Pancreas (tissue), 10 donors: ENCODE results near the gene PLK4. TPM values are rescaled to one million over a fixed set of nuclear protein-coding genes. Genes with fewer than 3 reads are reported as not detected.

Experiments used
- ATAC-seq, 4 donors: fragments of 200-7000 bp; cut with Tn5 transposase; one replicate each; pipeline versions ENCODE4 v1.8.0 to v1.9.1; 2020; ENCODE audit warnings: mild to moderate bottlenecking in 4 of 4, moderate library complexity in 4 of 4
- DNase-seq, 6 donors: peaks; one replicate each; pipeline ENCODE4 v3.0.0-alpha.2; 2020
- FAIRE-seq: peaks from 2 replicates; lab custom pipeline; 2012; peaks lifted over from hg19 to GRCh38; lab: Jason Lieb, UNC
- H3K27ac ChIP-seq, 4 donors: fragments of 200-600 bp; sonication (generic); 1 replicate in 3 of 4; 2 replicates in 1 of 4; pipeline versions ENCODE4 v1.5.0 to v1.8.0; 2020
- H3K27me3 ChIP-seq, 4 donors: fragments of 200-600 bp; one replicate each; pipeline ENCODE4 v1.8.0; 2021
- H3K36me3 ChIP-seq, 3 donors: fragments of 200-600 bp; sonication (generic) in 1 of 3; one replicate each; pipeline versions ENCODE4 v1.5.0 to v1.8.0; 2020 to 2021
- H3K4me1 ChIP-seq, 3 donors: fragments of 200-600 bp; one replicate each; pipeline ENCODE4 v1.8.0; 2021
- H3K4me3 ChIP-seq, 4 donors: fragments of 200-600 bp; sonication (generic) in 2 of 4; one replicate each; pipeline versions ENCODE4 v1.5.0 to v1.8.0; 2020 to 2021
- H3K9me3 ChIP-seq, 4 donors: fragments of 200-600 bp; one replicate each; pipeline ENCODE4 v1.8.0; 2021
- CTCF ChIP-seq, 4 donors: fragments of 200-600 bp; sonication (generic) in 3 of 4; IDR thresholded peaks; one replicate each; pipeline versions ENCODE4 v1.5.0 to v1.8.0; 2021; ENCODE audit warnings: antibody characterized with exemption in 4 of 4
- WGBS, 2 donors: extraction: QIAGEN DNeasy Blood & Tissue Kit; methylation state at CpG; one replicate each; pipeline ENCODE4 v1.1.7; 2013; 5-methylcytosine and 5-hydroxymethylcytosine counted together
- intact Hi-C, 3 donors: fragments of 100-400 bp; cut with DNase I; formaldehyde crosslinking; loops; one replicate each; pipeline versions ENCODE4 v1.11.1 to v1.14.2; 2022
- polyA plus RNA-seq, 2 donors: library from polyadenylated mRNA; stranded (reverse); fragments of 200-250 nt; gene quantifications; one replicate each; pipeline ENCODE4 v1.2.3, GENCODE V29; 2013
- total RNA-seq, 6 donors: library from RNA; stranded (reverse); fragmentation: NEBNext Ultra II Directional in 4 of 6; extraction: Animal tissue kit (Norgen Biotek cat#: 25700) in 4 of 6; gene quantifications; one replicate each; pipeline versions ENCODE4 v1.2.1 to v1.2.4, GENCODE V29; 2021 to 2023
- donor health status: healthy with polysubstance abuse.
- donor health status: DM: no; HTN: no; CAD: no; lungs with moderate emphysema.
- donor health status: DM: no; HTN: no; CAD: no.
- donor health status: control.
- donor health status: control.
- donor health status: Bipolar disorder and iron deficiency.
- donor health status: DM: yes; HTN: yes; CAD: no.
- donor health status: DM: no; HTN: no; CAD: no.
- donor health status: DM: no; HTN: no; CAD: no.
- donor health status: DM: yes; HTN: yes; CAD: no.

The PLK4 gene
- total and polyA plus RNA-seq, 8 donors, result 0.14 to 1.7 (median 0.56) TPM

- H3K9me3 ChIP-seq, result no peaks in the 10 kb centered on the region
- no peaks in the 10 kb centered on the region for H3K27me3 ChIP-seq
- ATAC-seq (peak in 2 of 4 donors; percentile 16 to 17), FAIRE-seq (no peak), DNase-seq (no peak)
- 75 to 81% methylated on average over 4 of the region's 4 CpGs for WGBS, 2 donors
- no peak for TF ChIP-seq CTCF (IDR thresholded peaks at IDR 0.05)
- intact Hi-C loops, result no loop called here
- no peaks in the 10 kb centered on the region for H3K4me1 ChIP-seq
- no peaks in the 10 kb centered on the region for H3K36me3 ChIP-seq
- peak overlapping the region in 1 of 4 donors; percentile 8 for H3K27ac ChIP-seq
- H3K4me3 ChIP-seq, result no peak overlapping the region
Observed at GRCh38 chr4:127856813-127857447, 23.8 kb upstream of the PLK4 start.

- intact Hi-C loops, result no loop called here
- no peak for ATAC-seq
- H3K36me3 ChIP-seq, result no peaks in the 10 kb centered on the region
- no peaks in the 10 kb centered on the region for H3K9me3 ChIP-seq
- no peaks in the 10 kb centered on the region for H3K27me3 ChIP-seq
- WGBS, 2 donors, result 71 to 79% methylated on average over 1 of the region's 1 CpG
- H3K4me1 ChIP-seq, result no peaks in the 10 kb centered on the region
- no peak for TF ChIP-seq CTCF (IDR thresholded peaks at IDR 0.05)
- DNase-seq, result no peak
- H3K27ac ChIP-seq, result no peak overlapping the region
- no peak for FAIRE-seq
- no peak overlapping the region for H3K4me3 ChIP-seq
Observed at GRCh38 chr4:127857641-127858040, 23.1 kb upstream of the PLK4 start.

- no peaks in the 10 kb centered on the region for H3K9me3 ChIP-seq
- ATAC-seq, result no peak
- no peak overlapping the region for H3K27ac ChIP-seq
- no peak for FAIRE-seq
- no peak for DNase-seq
- no peak for TF ChIP-seq CTCF (IDR thresholded peaks at IDR 0.05)
- H3K4me1 ChIP-seq, result no peaks in the 10 kb centered on the region
- WGBS, 2 donors, result 93 to 96% methylated on average over 2 of the region's 2 CpGs
- no peaks in the 10 kb centered on the region for H3K36me3 ChIP-seq
- H3K4me3 ChIP-seq, result no peak overlapping the region
- H3K27me3 ChIP-seq, result no peaks in the 10 kb centered on the region
- intact Hi-C loops, result no loop called here
Observed at GRCh38 chr4:127868196-127868595, 12.5 kb upstream of the PLK4 start.

GRCh38 chr4:127870281-127870680, 10.4 kb upstream of the PLK4 start:
- Histone ChIP-seq H3K36me3 (no peaks in the 10 kb centered on the region), H3K9me3 (no peaks in the 10 kb centered on the region), H3K4me3 (no peak overlapping the region), H3K27ac (no peak overlapping the region), H3K27me3 (no peaks in the 10 kb centered on the region), H3K4me1 (no peaks in the 10 kb centered on the region)
- intact Hi-C loops, result no loop called here
- DNase-seq, result no peak
- FAIRE-seq, result no peak
- TF ChIP-seq CTCF (IDR thresholded peaks at IDR 0.05), result no peak
- no peak for ATAC-seq

- WGBS, 2 donors, result 68 to 80% methylated on average over 3 of the region's 3 CpGs
- no peak for FAIRE-seq
Observed at GRCh38 chr4:127870688-127871087, 10.0 kb upstream of the PLK4 start.

More at GRCh38 chr4:127870688-127871087, 10.0 kb upstream of the PLK4 start:
- H3K9me3 ChIP-seq, result no peaks in the 10 kb centered on the region
- TF ChIP-seq CTCF (IDR thresholded peaks at IDR 0.05), result no peak
- ATAC-seq (peak in 2 of 4 donors; percentile 43 to 70), DNase-seq (no peak)
- no peak overlapping the region for H3K4me3 ChIP-seq
- no peaks in the 10 kb centered on the region for H3K36me3 ChIP-seq
- no peak overlapping the region for H3K27ac ChIP-seq
- intact Hi-C loops, result no loop called here
- no peaks in the 10 kb centered on the region for H3K27me3 ChIP-seq
- no peaks in the 10 kb centered on the region for H3K4me1 ChIP-seq
